ENCODE measurements around the gene FAM177A1. TPM values are rescaled to one million over a fixed set of nuclear protein-coding genes. Genes with fewer than 3 reads are reported as not detected.
"Not testable (repeated sequence)": the region's sequence is repeated elsewhere in the genome, so short reads cannot be mapped to it uniquely, and the experiment has no call there.

The FAM177A1 gene
- total RNA-seq, 1 donor from 2014 or later = 50.5 TPM

GRCh38 chr14:35050652-35051051 is 4.6 kb downstream of the FAM177A1 start:
- Histone ChIP-seq H3K36me3 (ENCODE audit: control insufficient read depth, insufficient read depth, low read length) (no peaks in the 10 kb centered on the region), H3K4me3 (ENCODE audit: low read depth, low read length) (no peak overlapping the region), H3K27me3 (ENCODE audit: control insufficient read depth, insufficient read depth, low read length) (no peaks in the 10 kb centered on the region)
- no peak for DNase-seq (ENCODE audit: low read depth)
- no peak for TF ChIP-seq CTCF (IDR thresholded peaks at IDR 0.05; ENCODE audit: insufficient read depth, low read length, poor library complexity, severe bottlenecking)

- H3K36me3 ChIP-seq (ENCODE audit: control insufficient read depth, insufficient read depth, low read length) = no peaks in the 10 kb centered on the region
- H3K27me3 ChIP-seq (ENCODE audit: control insufficient read depth, insufficient read depth, low read length) = no peaks in the 10 kb centered on the region
- no peak for TF ChIP-seq CTCF (IDR thresholded peaks at IDR 0.05; ENCODE audit: insufficient read depth, low read length, poor library complexity, severe bottlenecking)
- DNase-seq (ENCODE audit: low read depth) = no peak
- no peak overlapping the region for H3K4me3 ChIP-seq (ENCODE audit: low read depth, low read length)
Measured at GRCh38 chr14:35051796-35052195, 5.7 kb downstream of the FAM177A1 start.

- TF ChIP-seq CTCF (IDR thresholded peaks at IDR 0.05; ENCODE audit: insufficient read depth, low read length, poor library complexity, severe bottlenecking) = no peak
- H3K36me3 ChIP-seq (ENCODE audit: control insufficient read depth, insufficient read depth, low read length) = no peaks in the 10 kb centered on the region
- H3K4me3 ChIP-seq (ENCODE audit: low read depth, low read length) = no peak overlapping the region
Measured at GRCh38 chr14:35052637-35053036, 6.6 kb downstream of the FAM177A1 start.

GRCh38 chr14:35061113-35061791 is 15.2 kb downstream of the FAM177A1 start:
- H3K4me3 ChIP-seq (ENCODE audit: low read depth, low read length); H3K27me3 ChIP-seq (ENCODE audit: control insufficient read depth, insufficient read depth, low read length); DNase-seq (ENCODE audit: low read depth); H3K36me3 ChIP-seq (ENCODE audit: control insufficient read depth, insufficient read depth, low read length): not testable (repeated sequence)

More at GRCh38 chr14:35052637-35053036, 6.6 kb downstream of the FAM177A1 start:
- H3K27me3 ChIP-seq (ENCODE audit: control insufficient read depth, insufficient read depth, low read length) = no peaks in the 10 kb centered on the region
- DNase-seq (ENCODE audit: low read depth) = no peak

- not testable (repeated sequence) for H3K27me3 ChIP-seq (ENCODE audit: control insufficient read depth, insufficient read depth, low read length); H3K4me3 ChIP-seq (ENCODE audit: low read depth, low read length); DNase-seq (ENCODE audit: low read depth); H3K36me3 ChIP-seq (ENCODE audit: control insufficient read depth, insufficient read depth, low read length)
Measured at GRCh38 chr14:35065731-35066130, 19.7 kb downstream of the FAM177A1 start.

GRCh38 chr14:35068238-35069012 is 22.4 kb downstream of the FAM177A1 start:
- no peak for TF ChIP-seq CTCF (IDR thresholded peaks at IDR 0.05; ENCODE audit: insufficient read depth, low read length, poor library complexity, severe bottlenecking)
- H3K36me3 ChIP-seq (ENCODE audit: control insufficient read depth, insufficient read depth, low read length) = no peaks in the 10 kb centered on the region
- no peaks in the 10 kb centered on the region for H3K27me3 ChIP-seq (ENCODE audit: control insufficient read depth, insufficient read depth, low read length)
- H3K4me3 ChIP-seq (ENCODE audit: low read depth, low read length) = no peak overlapping the region
- no peak for DNase-seq (ENCODE audit: low read depth)

Measured in kidney epithelial cell (primary cell).